ENCODE data around the gene TGFBR3.
A peak's percentile ranks its signal among the peaks of the same experiment; 100 is the strongest.
"Not testable (repeated sequence)": the region's sequence is repeated elsewhere in the genome, so short reads cannot be mapped to it uniquely, and the experiment has no call there.

TGFBR3 gene

DNA sequence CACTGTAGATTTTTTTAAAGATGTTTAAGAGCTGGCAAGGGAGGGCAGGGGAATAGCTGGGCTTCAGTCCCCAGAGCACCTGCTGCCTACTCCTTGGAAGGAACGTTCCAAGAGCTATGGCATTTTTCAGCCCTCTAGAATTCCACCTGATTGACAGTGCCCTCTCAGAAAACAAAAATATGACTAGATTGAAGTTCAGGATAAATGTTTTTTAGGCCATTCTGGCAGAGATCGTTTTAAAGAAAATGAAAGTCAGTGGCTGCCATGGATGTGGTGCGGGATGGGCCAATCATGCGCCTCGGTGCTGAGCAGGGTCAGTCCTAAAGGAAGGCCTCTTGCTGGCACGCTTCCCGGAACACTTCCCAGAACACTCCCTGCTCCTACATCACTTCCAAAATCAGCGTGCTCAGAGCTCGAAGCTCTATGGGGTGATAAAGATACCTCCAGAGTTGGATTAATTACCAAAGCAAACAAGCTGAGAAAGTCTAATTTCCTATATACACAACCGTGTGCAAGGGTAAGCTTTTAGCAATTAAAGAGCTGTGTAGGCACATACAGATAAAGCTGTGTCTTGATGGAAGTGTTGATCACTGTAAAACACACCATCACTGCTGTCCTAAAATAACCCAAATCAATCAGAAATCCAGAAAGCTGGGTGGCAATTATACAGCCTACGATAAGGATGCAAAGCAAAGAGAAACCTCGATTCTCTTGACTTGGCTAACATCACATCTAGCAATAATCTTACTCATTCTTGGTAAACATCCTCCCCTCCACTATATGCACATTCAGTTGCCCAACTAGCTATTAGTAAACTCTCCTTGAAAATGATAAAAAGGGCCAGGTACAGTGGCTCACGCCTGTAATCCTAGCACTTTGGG lies 34.6 kb downstream of the TGFBR3 start:
- DNase-seq (ENCODE audit: insufficient read length, low spot score) (no peak), FAIRE-seq (no peak)

DNA sequence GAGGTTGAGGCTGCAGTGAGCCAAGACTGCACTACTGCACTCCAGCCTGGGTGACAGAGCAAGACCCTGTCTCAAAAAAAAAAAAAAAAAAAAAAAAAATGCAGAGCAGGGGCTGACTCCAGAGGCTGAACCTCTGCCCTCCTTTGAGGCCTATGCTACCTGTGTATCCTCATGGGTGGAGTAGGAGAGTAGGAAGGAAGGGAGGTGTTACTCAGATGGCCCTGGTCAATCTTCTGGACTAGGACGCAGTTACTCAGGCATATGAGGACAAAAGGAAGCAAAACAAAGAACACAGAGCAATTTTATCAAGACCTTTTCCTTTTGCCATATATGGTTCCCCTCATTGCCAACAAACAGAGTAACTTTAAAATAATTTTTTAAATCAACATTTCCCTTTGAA lies 35.2 kb downstream of the TGFBR3 start:
- FAIRE-seq (no peak), DNase-seq (ENCODE audit: insufficient read length, low spot score) (no peak)

DNA sequence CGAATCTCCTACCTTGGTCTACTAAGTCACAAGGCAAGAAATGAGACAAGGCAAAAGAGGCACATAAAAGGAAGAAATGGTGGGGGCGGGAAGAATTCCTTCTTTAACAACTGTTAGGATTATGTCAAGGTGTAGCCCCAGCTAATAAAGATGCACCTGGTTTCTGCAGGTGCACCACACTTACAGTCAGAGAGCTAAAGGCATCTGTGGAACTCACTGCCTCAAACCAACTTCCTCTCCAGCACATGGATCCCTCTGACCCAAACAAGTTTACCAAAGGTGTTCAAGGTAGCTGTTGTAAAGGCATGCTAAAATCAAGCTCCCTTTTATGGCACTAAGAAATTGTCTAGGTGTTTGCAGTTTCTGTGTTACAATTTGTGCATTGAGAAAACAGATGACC lies 38.1 kb downstream of the TGFBR3 start:
- FAIRE-seq (no peak), DNase-seq (ENCODE audit: insufficient read length, low spot score) (no peak)

DNA sequence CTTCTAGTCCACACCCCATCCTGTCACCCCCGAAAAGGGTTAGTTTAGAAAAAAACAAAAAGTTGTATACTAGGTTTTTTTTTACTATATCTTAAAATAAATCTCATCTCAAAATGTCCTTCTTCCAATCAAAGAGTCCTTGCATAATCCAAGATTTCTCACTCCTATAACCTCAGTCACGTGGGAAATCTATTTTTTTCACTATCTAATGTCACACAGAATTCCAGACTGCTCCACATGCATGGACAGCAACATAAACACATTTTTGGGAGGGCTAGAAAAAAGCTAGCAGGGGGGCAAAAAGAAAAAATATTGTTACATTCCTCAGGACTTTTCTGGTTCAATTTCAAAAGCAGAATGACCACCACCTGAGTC lies 39.3 kb downstream of the TGFBR3 start:
- DNase-seq (ENCODE audit: insufficient read length, low spot score): no peak
- no peak for FAIRE-seq

DNA sequence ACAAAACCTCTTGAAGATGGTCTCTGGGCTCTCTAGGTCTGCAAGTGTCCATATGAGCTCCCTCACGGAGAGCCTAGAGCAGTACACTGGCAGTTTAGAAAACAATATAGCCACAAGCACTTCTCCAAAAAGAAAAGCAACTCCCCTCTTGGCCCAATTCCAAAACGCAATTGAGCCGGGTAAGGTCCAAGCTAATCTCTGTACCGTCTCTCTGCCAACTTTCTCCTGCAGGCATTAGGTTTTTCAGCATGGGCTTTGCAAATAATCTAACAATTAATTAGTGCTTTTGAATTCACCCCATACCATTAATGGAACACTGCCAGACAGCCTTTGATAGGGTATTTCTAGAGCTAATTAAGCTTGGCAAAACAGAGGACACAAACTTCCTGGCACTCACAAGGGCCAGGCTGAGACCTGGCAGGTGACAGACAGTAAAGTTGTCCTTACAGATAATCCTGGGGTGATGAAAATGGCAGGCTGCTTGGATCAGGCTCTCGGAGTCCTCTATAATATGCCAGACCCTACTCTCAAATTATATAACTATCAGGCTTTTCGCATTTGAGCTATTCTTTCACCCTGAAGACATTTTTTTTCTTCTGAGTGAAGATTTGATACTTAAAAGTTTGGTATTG lies 39.8 kb downstream of the TGFBR3 start:
- FAIRE-seq (no peak), DNase-seq (ENCODE audit: insufficient read length, low spot score) (no peak)

DNA sequence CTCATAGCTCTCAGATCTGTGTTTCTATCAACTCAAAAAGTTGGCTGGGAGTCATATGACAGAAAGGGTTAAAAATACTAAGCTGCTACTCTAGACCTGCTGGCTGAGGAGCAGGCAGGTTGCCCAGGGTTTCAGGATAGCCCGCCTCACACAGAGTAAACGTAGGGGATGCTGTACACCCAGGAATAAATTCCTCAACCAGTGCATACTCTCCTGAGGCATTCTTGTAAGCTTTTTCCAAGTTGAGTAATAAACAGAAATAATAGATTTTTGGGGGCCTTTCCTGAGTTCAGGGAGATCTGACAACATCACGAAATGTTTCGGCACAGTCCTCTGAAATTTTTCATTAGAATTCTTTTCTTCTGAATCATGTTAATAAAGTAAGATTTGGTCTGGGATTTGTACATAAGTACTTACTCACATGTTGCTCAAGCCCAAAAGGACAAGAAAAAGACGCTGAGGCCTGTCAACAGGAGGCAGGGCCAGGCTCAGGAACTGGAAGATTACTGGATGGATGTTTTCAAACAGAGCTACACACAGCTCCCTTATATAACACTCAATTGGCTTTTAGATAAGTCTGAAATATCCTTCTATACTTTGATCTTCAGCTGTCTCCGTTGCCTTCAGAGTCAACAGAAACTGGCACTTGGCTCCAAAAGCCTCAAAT lies 41.0 kb downstream of the TGFBR3 start:
- peak; percentile 57 for DNase-seq (ENCODE audit: insufficient read length, low spot score)

DNA sequence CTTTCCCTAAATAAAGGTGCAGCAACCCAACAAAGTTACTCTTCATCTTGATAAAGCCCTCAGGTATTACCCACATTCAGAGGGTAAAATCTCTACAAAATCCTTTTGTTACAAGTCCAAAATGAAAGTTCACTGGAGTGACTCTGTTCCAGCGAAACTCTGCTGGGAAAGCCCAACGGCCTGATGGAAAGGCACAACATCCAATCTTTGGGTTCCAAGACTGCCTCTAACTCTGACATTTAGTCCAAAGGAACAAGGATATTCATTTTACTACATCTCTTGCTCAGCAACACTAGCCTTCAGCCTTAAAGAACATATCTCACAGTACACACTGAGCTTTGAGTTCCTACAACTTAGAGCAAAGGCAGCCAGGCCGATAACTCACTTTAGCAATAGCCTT lies 42.1 kb downstream of the TGFBR3 start:
- FAIRE-seq (no peak), DNase-seq (ENCODE audit: insufficient read length, low spot score) (no peak)

More for the DNA sequence above, 41.0 kb downstream of the TGFBR3 start:
- no peak for FAIRE-seq

DNA sequence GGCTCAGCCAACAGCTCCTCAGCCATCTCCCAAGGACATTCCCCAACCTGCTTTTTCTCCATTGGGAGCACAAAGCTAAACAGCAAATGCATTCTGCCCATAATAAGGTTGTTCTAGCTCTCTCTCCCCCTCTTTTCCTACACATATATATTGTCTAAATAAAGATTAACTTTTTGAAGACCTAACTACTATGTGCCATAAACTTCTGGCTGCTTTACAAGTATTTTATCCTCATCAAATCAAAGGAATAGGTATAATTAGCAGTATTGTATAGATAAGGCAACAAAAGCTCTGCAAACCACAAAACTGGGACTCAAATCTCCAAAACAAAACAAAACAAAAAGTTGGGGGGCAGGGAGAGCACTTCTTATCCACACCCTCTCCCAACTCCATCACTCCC lies 43.4 kb downstream of the TGFBR3 start:
- no peak for FAIRE-seq

DNA sequence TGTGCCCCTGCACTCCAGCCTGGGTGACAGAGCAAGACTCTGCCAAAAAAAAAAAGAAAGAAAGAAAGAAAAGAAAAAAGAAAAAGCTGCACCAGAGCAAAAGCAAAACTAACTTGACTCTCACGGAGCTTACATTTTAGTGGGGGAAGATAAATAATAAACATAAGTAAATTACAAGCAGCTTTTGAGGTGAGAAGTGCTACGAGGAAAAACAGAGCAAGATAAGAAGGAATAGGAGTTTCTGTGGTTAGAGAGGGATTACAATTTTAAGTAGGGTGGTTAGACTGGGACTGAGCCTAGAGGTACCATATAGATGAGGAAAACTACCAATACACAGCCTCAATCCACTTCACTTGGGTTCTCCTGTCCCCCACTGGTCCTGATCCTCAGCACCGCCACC lies 43.9 kb downstream of the TGFBR3 start:
- DNase-seq (ENCODE audit: insufficient read length, low spot score) (no peak), FAIRE-seq (no peak)

More for the DNA sequence above, 43.4 kb downstream of the TGFBR3 start:
- no peak for DNase-seq (ENCODE audit: insufficient read length, low spot score)

DNA sequence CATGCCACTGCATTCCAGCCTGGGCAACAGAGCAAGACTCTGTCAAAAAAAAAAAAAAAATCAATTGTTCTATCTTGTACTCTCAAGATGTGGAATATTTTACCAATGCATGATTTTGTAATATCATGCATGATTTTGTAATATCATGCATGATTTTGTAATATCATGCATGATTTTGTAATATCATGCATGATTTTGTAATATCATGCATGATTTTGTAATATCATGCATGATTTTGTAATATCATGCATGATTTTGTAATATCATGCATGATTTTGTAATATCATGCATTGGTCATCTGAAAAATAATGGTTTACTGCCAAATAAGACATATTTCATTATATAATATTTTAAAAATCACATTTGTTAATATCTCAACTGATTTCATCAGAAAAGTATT lies 45.7 kb downstream of the TGFBR3 start:
- FAIRE-seq; DNase-seq (ENCODE audit: insufficient read length, low spot score): not testable (repeated sequence)

DNA sequence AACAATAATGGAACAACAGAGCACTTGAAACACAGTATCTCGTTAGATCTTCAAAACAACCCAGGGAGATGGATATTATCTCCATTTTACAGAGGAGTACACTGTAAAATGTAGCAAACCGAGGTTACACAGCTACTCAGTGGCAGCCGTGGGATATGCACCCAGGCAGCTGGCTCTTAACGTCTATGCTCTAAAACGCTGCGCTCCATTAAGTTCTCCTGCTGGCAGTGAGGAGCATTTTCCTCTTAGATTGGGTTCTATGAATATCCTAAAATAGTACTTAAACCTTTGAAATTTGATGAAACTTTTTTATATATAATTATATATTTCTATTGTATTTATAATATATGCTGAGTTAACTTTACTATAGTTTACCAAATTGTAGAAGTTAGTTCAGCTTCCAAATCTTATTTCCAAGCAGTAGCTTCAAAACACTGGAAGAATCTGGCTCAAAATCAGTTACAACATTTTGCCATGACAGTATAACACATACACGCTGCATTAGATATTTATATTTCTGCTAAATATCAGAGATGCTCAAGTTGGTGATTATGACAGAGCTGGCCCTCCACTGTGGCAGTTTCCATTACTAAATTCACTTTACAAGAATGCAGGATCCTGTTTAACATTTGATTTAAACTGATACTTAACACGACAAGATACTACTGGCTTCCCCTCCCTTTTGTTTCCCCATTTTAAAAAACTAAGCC lies 49.5 kb downstream of the TGFBR3 start:
- no peak for FAIRE-seq
- DNase-seq (ENCODE audit: insufficient read length, low spot score): no peak

DNA sequence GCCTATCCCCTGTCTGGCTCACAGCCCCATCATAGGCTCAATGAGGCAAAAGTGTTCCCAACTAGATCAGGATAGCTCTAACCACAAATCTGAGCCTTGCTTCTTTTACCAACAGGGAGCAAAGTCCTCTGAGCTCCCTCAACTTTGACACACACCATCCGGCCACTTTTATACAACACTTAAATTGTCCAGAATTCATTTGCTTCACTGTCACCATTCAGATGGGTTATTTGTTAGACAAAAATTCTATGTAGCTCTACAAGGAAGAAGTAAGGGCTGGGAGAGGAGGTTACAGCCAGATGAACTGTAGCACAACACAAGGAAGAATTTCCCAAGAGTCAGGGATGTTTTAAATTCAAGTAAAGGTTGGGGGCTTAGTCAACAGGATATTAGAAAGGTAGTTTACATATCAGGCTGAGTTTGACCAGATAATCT lies 50.8 kb downstream of the TGFBR3 start:
- no peak for DNase-seq (ENCODE audit: insufficient read length, low spot score)
- FAIRE-seq: no peak

DNA sequence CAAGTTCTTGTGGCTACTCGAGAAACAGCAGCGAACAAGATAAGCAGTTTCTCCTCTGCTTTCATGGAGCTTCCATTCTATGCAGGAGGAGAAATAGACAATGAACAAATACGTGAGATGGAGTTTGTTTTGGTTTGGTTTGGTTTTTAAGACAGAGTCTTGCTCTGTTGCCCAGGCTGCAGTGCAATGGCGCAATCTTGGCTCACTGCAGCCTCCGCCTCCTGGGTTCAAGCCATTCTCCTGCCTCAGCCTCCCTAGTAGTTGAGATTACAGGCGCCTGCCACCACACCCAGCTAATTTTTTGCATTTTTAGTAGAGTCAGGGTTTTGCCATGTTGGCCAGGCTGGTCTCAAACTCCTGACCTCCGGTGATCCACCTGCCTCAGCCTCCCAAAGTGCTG lies 51.4 kb downstream of the TGFBR3 start:
- DNase-seq (ENCODE audit: insufficient read length, low spot score); FAIRE-seq: not testable (repeated sequence)

DNA sequence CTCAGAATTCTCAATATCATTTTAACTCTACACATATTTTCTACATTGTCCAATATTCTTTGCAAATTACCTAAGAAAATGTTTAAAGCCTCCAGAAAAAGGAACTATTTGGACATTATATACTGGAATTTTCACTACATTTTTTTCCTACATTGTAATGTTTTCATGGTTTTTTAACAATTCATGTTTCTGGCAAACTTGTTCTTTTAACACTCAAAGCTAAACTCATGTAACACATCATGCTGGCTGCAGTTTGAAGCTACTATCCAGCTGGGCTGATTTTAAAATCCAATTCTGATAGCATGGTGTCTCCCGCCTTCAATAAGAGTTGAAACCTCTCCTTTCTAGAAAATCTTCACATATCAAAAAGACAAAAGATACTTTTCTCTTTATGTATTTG lies 52.0 kb downstream of the TGFBR3 start:
- DNase-seq (ENCODE audit: insufficient read length, low spot score) (no peak), FAIRE-seq (no peak)

DNA sequence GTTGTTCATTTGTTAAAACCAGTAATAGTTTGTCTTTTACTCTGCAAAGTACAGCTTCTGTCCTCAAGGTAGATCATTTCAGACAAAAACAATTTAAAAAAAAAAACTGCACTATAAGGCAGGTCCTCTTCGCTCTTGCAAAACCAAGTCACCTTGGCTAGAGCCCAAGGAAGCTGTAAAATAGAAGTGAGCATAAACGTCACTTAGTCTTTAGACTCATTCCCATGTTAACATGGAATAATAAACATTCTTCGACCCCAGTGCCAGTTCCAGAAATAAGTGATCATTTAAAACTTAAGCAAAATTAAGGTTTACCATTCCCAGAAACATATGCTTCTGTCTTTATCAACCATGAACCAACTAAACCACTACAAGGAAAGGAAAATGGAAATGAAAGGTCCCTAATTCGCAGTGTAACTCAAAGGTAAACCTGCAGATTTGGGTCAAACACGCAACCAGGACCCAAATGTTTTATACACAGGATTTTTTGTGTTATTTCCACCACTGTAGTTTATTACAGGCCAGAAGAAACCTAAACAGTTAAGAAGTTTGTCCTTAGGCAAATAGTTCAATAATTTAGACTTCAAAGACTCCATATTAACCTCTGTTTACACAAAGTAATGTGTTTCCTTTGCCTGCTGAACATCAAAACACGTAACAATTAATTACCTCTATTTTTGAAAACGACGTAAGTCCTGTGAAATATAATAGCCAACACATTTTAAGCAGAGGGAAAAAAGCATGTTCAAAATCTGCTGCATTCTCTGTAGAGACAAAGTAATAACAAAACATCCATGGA lies 54.6 kb downstream of the TGFBR3 start:
- FAIRE-seq (no peak), DNase-seq (ENCODE audit: insufficient read length, low spot score) (no peak)

DNA sequence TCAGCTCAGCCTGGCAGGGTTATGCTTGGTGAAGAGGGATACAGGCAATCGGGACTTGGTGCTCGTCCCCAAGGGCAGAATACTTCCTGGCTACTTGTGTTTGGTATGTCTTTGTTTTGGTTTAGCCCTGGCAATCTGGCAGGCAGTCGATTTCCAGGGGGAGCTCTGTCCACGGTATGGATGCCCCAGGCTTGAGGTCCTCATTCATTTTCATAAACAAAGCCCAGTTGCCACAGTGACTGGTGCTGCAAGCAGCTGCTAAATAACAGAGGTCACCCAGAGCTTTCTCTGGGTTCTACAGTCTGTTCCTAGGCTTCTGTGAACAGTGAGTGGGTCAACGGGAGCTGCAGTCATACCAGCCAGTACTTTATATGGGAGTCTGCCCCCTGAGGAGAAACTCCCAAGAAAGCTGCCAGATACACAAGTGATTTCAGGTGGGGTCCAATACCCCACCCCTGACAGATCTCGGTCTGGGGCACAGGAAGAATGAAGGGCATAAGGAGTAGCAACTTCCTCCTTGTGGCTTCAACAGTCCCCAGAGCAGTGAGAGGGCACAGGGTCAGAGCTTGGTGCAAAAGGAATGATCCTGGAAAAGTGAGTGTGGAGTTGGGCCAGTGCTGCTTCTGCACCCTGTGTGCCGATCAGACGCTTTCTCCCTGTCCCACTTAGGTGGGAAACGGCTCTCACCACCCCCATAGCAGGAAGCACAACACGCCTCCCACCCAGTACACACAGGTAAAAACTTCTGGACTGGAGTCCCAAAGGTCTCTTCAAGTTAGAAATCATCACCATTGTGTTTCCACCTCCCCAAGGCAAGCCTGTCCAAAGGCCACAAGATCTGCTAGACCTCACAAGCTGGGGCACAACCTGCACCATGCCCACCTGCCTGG lies 55.5 kb downstream of the TGFBR3 start:
- no peak for FAIRE-seq
- no peak for DNase-seq (ENCODE audit: insufficient read length, low spot score)

DNA sequence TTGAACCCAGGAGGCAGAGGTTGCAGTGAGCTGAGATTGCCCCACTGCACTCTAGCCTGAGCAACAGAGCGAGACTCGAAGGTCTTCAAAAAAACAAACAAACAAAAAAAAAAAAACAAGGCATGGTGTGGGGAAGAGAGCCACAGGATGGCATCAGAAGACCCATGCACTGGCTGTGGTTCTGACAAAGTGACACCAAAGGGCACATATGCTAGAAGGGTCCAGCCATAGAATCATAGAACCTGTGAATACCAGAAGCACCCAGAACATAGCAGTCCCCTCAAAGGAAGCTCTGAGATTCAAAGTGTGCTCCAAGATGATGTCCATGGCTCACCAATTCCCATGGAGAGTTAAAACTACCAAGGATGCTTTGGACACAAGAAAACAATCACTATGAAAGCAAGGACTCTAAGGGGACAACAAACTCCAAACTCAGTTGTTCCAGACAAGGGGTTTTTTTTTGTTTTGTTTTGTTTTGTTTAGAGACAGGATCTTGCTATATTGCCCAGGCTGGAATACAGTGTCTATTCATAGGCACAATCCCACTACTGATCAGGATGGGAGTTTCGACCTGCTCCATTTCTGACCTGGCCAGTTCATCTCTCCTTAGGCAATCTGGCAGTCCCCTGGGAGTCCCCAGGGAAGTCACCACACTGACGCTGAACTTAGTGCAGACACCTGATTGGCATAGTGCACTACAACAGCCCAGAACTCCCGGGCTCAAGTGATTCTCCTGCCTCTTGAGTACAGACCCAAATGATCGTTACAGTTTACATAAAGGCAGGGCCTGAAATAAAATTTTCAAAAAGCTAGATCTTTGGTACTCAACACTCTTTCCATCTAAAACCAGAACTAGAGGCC lies 56.4 kb downstream of the TGFBR3 start:
- no peak for FAIRE-seq
- DNase-seq (ENCODE audit: insufficient read length, low spot score): no peak

DNA sequence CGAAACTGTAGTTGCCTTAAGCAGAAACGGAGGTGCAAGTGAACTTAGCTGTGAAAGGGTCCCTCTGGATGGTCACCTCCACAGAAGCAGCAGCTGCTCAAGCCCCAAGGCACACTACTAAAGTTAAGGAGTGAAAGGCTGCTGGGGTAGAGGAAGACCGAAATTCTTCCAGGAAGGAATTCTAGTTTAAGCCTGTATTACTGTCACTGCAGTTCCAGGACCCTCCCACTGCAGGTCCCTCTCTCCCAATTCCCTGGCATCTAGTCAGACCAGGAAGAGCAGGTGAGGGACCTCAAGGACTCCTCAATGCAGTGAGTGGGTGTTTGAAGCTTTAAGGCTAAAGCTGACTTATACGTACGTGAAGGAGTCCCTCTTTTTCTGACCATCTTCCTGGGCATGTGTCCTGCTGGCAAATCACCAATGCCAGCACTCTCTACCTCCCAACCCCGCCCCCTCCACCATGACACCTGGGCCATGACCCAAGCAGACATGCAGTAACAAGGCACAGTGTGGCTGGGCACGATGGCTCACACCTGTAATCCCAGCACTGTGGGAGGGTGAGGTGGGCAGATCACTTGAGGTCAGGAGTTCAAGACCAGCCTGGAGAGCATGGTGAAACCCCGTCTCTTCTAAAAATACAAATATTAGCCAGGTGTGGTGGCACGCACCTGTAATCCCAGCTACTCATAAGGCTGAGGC lies 57.2 kb downstream of the TGFBR3 start:
- DNase-seq (ENCODE audit: insufficient read length, low spot score) (no peak), FAIRE-seq (no peak)
